GM12878 (cell line): Measurements from ENCODE around the gene CDK11A. TPM values are rescaled to one million over a fixed set of nuclear protein-coding genes. Genes with fewer than 3 reads are reported as not detected.

Source experiments
- CEBPZ ChIP-seq: fragments of 150-350 bp; IDR thresholded peaks from 2 replicates; pipeline ENCODE4 v1.6.1; 2016; ENCODE audit warnings: low read depth, low read length
- CREM ChIP-seq: IDR thresholded peaks from 2 replicates; pipeline ENCODE4 v1.6.1; 2014; ENCODE audit warnings: antibody characterized with exemption, low read depth
- E2F8 ChIP-seq: fragments of 450-650 bp; IDR thresholded peaks from 2 replicates; pipeline ENCODE4 v1.6.1; 2018; ENCODE audit warnings: mild to moderate bottlenecking, low read depth, moderate library complexity; ENCODE audit not compliant: partially characterized antibody
- PRDM15 ChIP-seq: fragments of 450-650 bp; formaldehyde crosslinking; IDR thresholded peaks from 2 replicates; pipeline ENCODE4 v1.4.0; 2020; ENCODE audit warnings: mild to moderate bottlenecking, moderate library complexity
- RELA ChIP-seq: fragments of 450-650 bp; IDR thresholded peaks from 2 replicates; pipeline ENCODE4 v1.8.0; 2014; ENCODE audit warnings: borderline replicate concordance; ENCODE audit not compliant: partially characterized antibody
- polyA plus RNA-seq, 11 experiments: library from polyadenylated mRNA; depleted of rRNA in 4 of 11; unstranded in 6 of 11; stranded (reverse) in 5 of 11; fragments of >200 nt; fragmentation: Nextera tagmentation in 4 of 11; fragmentation: Illumina TruSeq in 1 of 11; extraction: Ambion mirVana in 4 of 11; extraction: Trizol in 1 of 11; gene quantifications; 1 replicate in 1 of 11; 2 replicates in 10 of 11; pipeline versions ENCODE4 v1.2.1 to v1.2.3, GENCODE V29; 2011 to 2016; ENCODE audit warnings: inconsistent platforms in 2 of 11, missing spikeins in 2 of 11, low read depth in 1 of 11
- total RNA-seq, 4 experiments: library from RNA; depleted of rRNA in 3 of 4; stranded (reverse); fragments of >200 nt in 3 of 4; fragmentation: Illumina TruSeq in 1 of 4; extraction: Trizol in 1 of 4; gene quantifications; 2 replicates each; pipeline versions ENCODE4 v1.2.1 to v1.2.3, GENCODE V29; 2013 to 2021

The CDK11A gene
- total and polyA plus RNA-seq, 10 of the 15 experiments (the other 5 are each of a cell fraction or from before 2014, with no cell fraction given), result 5.1 to 46.0 (median 25.9) TPM

- no peak for TF ChIP-seq E2F8
- no peak for TF ChIP-seq CREM
- TF ChIP-seq PRDM15 (CRISPR knock-in tag), result no peak
- TF ChIP-seq RELA, result no peak
- TF ChIP-seq CEBPZ, result no peak
These were observed 40.9 kb downstream of the CDK11A start (continued) for GRCh38 chr1:1683104-1683905.
